NT2/D1 (cell line): ENCODE data around the gene SLC24A3.

ENCODE experiments used
- DNase-seq: peaks from one replicate; pipeline ENCODE4 v3.0.0-alpha.2; 2011; ENCODE audit warnings: low read depth, low spot score
- H3K27me3 ChIP-seq: 2 replicates; pipeline ENCODE4 v1.6.0; 2011; ENCODE audit warnings: mild to moderate bottlenecking; ENCODE audit not compliant: insufficient read length, insufficient read depth
- H3K36me3 ChIP-seq: 2 replicates; pipeline ENCODE4 v1.6.1; 2011; ENCODE audit warnings: mild to moderate bottlenecking, low read length, mixed read lengths; ENCODE audit not compliant: insufficient read depth, insufficient read length
- H3K4me1 ChIP-seq: 2 replicates; pipeline ENCODE4 v1.5.1; 2011; ENCODE audit not compliant: insufficient read depth, insufficient read length
- H3K4me3 ChIP-seq: 2 replicates; pipeline ENCODE4 v1.5.1; 2011; ENCODE audit warnings: low read depth; ENCODE audit not compliant: insufficient read length
- H3K9ac ChIP-seq: 2 replicates; pipeline ENCODE4 v1.6.0; 2011; ENCODE audit warnings: low read depth; ENCODE audit not compliant: insufficient read length
- H3K9me3 ChIP-seq: 2 replicates; pipeline ENCODE4 v1.5.1; 2011; ENCODE audit warnings: mild to moderate bottlenecking, low read length; ENCODE audit not compliant: insufficient read depth
- SUZ12 ChIP-seq: IDR thresholded peaks from 2 replicates; pipeline ENCODE4 v1.6.1; 2011; ENCODE audit not compliant: insufficient read length, insufficient read depth; ENCODE audit errors: extremely low read depth
- YY1 ChIP-seq: IDR thresholded peaks from 2 replicates; pipeline ENCODE4 v1.6.1; 2011; ENCODE audit not compliant: insufficient read length, insufficient read depth
- ZNF274 ChIP-seq: IDR thresholded peaks from 2 replicates; pipeline ENCODE4 v1.6.1; 2011; ENCODE audit warnings: mild to moderate bottlenecking, low read depth, low read length

The SLC24A3 gene

GRCh38 chr20:19272976-19273654, 60.7 kb downstream of the SLC24A3 start:
- no peak for DNase-seq
- no peak for TF ChIP-seq ZNF274
- no peak for TF ChIP-seq SUZ12
- TF ChIP-seq YY1: no peak
- Histone ChIP-seq H3K9me3 (no peaks in the 10 kb centered on the region), H3K27me3 (no peaks in the 10 kb centered on the region), H3K36me3 (no peaks in the 10 kb centered on the region), H3K9ac (no peak overlapping the region), H3K4me3 (no peak overlapping the region), H3K4me1 (no peaks in the 10 kb centered on the region)

GRCh38 chr20:19274001-19274400, 61.6 kb downstream of the SLC24A3 start:
- TF ChIP-seq ZNF274 (no peak), YY1 (no peak), SUZ12 (no peak)
- H3K4me3 ChIP-seq: no peak overlapping the region
- H3K9ac ChIP-seq: no peak overlapping the region
- H3K36me3 ChIP-seq: no peaks in the 10 kb centered on the region
- H3K9me3 ChIP-seq: no peaks in the 10 kb centered on the region
- DNase-seq: no peak
- H3K4me1 ChIP-seq: no peaks in the 10 kb centered on the region
- H3K27me3 ChIP-seq: no peaks in the 10 kb centered on the region

- no peak overlapping the region for H3K9ac ChIP-seq
These were observed 62.1 kb downstream of the SLC24A3 start for GRCh38 chr20:19274412-19275015.

GRCh38 chr20:19275038-19275629, 62.7 kb downstream of the SLC24A3 start:
- H3K36me3 ChIP-seq: no peaks in the 10 kb centered on the region
- H3K4me3 ChIP-seq: no peak overlapping the region
- H3K4me1 ChIP-seq: no peaks in the 10 kb centered on the region
- H3K27me3 ChIP-seq: no peaks in the 10 kb centered on the region
- TF ChIP-seq YY1 (no peak), SUZ12 (no peak), ZNF274 (no peak)
- no peak overlapping the region for H3K9ac ChIP-seq
- no peak for DNase-seq
- H3K9me3 ChIP-seq: no peaks in the 10 kb centered on the region

More at GRCh38 chr20:19274412-19275015, 62.1 kb downstream of the SLC24A3 start:
- Histone ChIP-seq H3K36me3 (no peaks in the 10 kb centered on the region), H3K4me3 (no peak overlapping the region), H3K4me1 (no peaks in the 10 kb centered on the region), H3K27me3 (no peaks in the 10 kb centered on the region), H3K9me3 (no peaks in the 10 kb centered on the region)
- no peak for TF ChIP-seq SUZ12
- TF ChIP-seq YY1: no peak
- TF ChIP-seq ZNF274: no peak
- no peak for DNase-seq

DNA sequence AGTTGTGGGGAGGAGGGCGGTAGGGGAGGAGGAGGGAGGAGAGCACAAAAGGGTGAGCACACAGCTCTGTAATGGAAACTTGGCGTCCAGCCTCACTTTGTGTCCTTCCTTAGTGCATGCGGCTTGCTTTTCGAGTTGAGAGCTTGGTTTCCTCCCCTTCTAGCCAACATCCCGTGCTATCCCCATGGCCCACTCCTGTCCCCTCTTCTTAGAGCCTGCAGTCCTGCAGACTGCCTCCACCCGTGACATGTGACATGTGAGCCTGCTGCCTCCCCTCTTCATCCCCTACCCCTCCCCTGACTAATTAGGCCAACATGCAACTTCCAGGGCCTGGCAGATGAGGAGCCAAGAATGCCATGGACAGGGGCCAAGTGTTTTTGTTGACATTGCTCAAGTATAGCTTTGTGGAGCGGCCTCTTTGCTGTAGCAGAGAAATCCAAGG, 63.2 kb downstream of the SLC24A3 start:
- Histone ChIP-seq H3K9me3 (no peaks in the 10 kb centered on the region), H3K9ac (no peak overlapping the region), H3K36me3 (no peaks in the 10 kb centered on the region), H3K4me3 (no peak overlapping the region), H3K4me1 (no peaks in the 10 kb centered on the region), H3K27me3 (no peaks in the 10 kb centered on the region)
- TF ChIP-seq SUZ12: no peak
- TF ChIP-seq ZNF274: no peak
- no peak for TF ChIP-seq YY1
- no peak for DNase-seq

GRCh38 chr20:19277381-19277780, 64.9 kb downstream of the SLC24A3 start:
- H3K27me3 ChIP-seq: no peaks in the 10 kb centered on the region
- H3K9ac ChIP-seq: no peak overlapping the region
- no peaks in the 10 kb centered on the region for H3K36me3 ChIP-seq
- no peaks in the 10 kb centered on the region for H3K4me1 ChIP-seq
- DNase-seq: no peak
- H3K4me3 ChIP-seq: no peak overlapping the region
- no peak for TF ChIP-seq ZNF274
- no peaks in the 10 kb centered on the region for H3K9me3 ChIP-seq

DNA sequence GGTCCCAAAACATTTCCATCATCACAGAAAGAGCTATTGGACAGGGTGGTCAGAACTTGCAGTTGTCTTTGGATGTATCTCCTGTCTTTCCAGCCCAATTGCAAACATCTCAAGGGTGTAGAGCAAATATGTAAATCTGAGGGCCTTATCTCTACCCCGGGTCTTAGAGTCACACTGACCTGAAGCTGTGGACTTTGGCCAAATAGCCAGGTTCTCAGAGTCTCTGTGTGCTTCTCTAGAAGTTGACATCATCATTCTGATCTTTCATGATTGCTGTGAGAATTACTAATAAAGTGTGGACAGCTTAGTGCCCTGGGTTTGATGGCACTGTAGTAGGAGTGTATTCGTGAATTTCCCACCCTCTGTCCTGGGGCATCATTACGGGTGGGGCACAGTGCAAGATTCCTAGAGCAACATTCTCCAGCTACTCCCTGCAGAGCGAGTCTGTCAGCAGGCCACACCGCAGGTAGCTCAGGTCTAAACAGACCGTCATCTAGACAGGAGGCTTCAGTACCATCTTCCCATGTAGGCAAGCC, 71.1 kb downstream of the SLC24A3 start:
- no peaks in the 10 kb centered on the region for H3K27me3 ChIP-seq
- no peaks in the 10 kb centered on the region for H3K4me1 ChIP-seq
- H3K9me3 ChIP-seq: no peaks in the 10 kb centered on the region
- TF ChIP-seq ZNF274 (no peak), SUZ12 (no peak), YY1 (no peak)
- no peak overlapping the region for H3K4me3 ChIP-seq
- H3K9ac ChIP-seq: no peak overlapping the region
- H3K36me3 ChIP-seq: no peaks in the 10 kb centered on the region
- DNase-seq: no peak
